ENCODE results near the gene ATP5F1D. TPM values are rescaled to one million over a fixed set of nuclear protein-coding genes. Genes with fewer than 3 reads are reported as not detected.

The ATP5F1D gene
- total and polyA plus RNA-seq, 2 donors (not counting 1 experiment from before 2014, with no cell fraction given) = 150 to 166 TPM

DNA sequence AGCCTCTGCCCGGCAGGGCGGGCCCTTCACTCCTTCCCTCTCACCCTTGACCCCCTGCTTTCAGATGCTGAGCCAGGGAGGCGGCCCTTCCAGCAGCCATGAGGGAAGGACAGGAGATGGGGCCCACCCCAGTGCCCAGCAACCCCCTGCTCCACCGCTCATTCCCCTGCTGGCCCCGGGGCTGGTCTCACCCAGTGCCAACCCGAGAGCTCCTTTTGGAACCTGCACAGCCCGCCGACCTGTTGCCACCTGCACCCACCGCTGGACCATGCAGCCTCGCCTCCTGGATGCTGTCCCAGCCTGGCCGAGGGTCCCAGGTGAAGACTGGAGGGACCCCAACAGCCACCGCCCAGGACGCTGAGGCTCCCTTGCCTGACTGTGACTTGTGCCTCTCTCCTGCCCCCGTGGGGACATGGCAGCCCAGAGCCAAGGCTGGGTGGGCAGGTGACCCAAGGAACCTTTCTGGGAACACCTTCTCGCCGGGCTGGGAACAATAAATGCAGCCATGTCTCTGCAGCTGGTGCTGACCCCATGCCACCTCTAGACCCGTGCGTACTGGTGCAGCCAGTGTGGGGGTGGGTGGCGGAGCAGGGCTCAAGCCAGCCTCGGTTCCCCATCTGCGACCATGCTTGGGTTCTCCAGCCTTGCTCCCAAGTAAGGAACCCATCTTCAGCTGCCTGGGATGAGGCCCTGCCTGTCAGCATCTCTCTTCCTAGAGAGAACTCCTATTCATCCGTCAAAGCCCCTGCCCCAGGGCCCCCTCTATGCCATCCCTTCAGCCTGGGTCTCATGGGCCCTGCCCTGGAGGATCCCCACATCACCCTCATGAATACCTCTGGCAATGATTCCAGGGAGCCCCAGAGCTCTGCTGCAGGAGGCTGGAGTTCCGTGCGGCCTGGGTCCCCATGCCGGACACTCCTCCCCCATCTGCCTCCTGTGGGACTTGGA is 37.4 kb downstream of the ATP5F1D start:
- ChIA-PET POLR2A (interaction anchor here (0.5 to 1.0 kb wide), 5 partner anchors 10 to 280 kb away, joined by 3 to 8 read pairs (median 5); partner anchors contain the start of genes CIRBP and NDUFS7), CTCF (interaction anchor here (0.8 to 2.4 kb wide), 16 partner anchors 10 to 547 kb away, joined by 3 to 37 read pairs (median 4); partner anchors contain the start of genes CIRBP and WDR18)
- H3K27ac ChIP-seq (ENCODE audit: low read length in 2 of 2) = no peak overlapping the region
- intact Hi-C loops (cut with micrococcal nuclease) = loop anchor here (1.0 to 2.0 kb wide), 3 partner anchors 66 to 128 kb away; partner anchors contain the start of gene DAZAP1
- peaks cover 0 to 9% (median 4%) of the 10 kb centered on the region in 4 experiments for H3K27me3 ChIP-seq (replicated peaks in 1 of 4; ENCODE audit: control extremely low read depth in 1 of 4, control insufficient read depth in 3 of 4, insufficient read depth in 4 of 4, low read length in 3 of 4)
- peaks cover 19% of the 10 kb centered on the region for H3K4me1 Mint-ChIP-seq
- no peak overlapping the region for H3K4me2 ChIP-seq (replicated peaks; ENCODE audit: low read depth, low read length, poor library complexity, severe bottlenecking)
- no peak overlapping the region for H3K4me3 Mint-ChIP-seq
- ATAC-seq (ENCODE audit: low read depth) (no peak), DNase-seq (no peak)
- H3K4me1 ChIP-seq (ENCODE audit: control insufficient read depth in 2 of 2, insufficient read depth in 2 of 2, low read length in 2 of 2) = peaks cover 18 to 29% of the 10 kb centered on the region in 2 donors
- no peak overlapping the region for H2AFZ ChIP-seq (ENCODE audit: insufficient read depth, low read depth, low read length, poor library complexity, severe bottlenecking)
- peaks cover 51% of the 10 kb centered on the region for H4K20me1 ChIP-seq (ENCODE audit: control insufficient read depth, insufficient read depth, low read length, poor library complexity, severe bottlenecking)
- peaks cover 41% of the 10 kb centered on the region for H3K79me2 ChIP-seq (ENCODE audit: control insufficient read depth, insufficient read depth, low read length)
- no peak overlapping the region for H3K9ac ChIP-seq (ENCODE audit: low read length)
- WGBS (ENCODE audit: insufficient coverage) = 97% methylated on average over 25 of the region's 25 CpGs
- no peak overlapping the region for H3K4me3 ChIP-seq (ENCODE audit: control extremely low read depth in 1 of 5, extremely low read depth in 1 of 5, insufficient read depth in 1 of 5, low read depth in 2 of 5, low read length in 4 of 5)
- no peaks in the 10 kb centered on the region for H3K9me3 Mint-ChIP-seq (ENCODE audit: insufficient read depth)
- peaks cover 0 to 25% of the 10 kb centered on the region in 2 experiments for H3K36me3 ChIP-seq (replicated peaks in 1 of 2; ENCODE audit: control extremely low read depth in 1 of 2, control insufficient read depth in 1 of 2, extremely low read depth in 1 of 2, insufficient read depth in 2 of 2, low read length in 1 of 2)
- no peak for TF ChIP-seq CTCF (IDR thresholded peaks at IDR 0.05)
- TF ChIP-seq EZH2 (IDR thresholded peaks at IDR 0.05; ENCODE audit: borderline replicate concordance, insufficient read depth, low read depth, low read length, poor library complexity, severe bottlenecking) = no peak
- H3K9me3 ChIP-seq (ENCODE audit: control extremely low read depth in 1 of 3, control insufficient read depth in 2 of 3, insufficient read depth in 1 of 3, low read length in 2 of 3) = peaks cover 0 to 2% (median 0%) of the 10 kb centered on the region in 3 donors
- H3K27me3 Mint-ChIP-seq = no peaks in the 10 kb centered on the region
- no peak overlapping the region for H3K27ac Mint-ChIP-seq
